Lung (tissue), 12 donors: ENCODE measurements around the gene RAB11FIP3. TPM values are rescaled to one million over a fixed set of nuclear protein-coding genes. Genes with fewer than 3 reads are reported as not detected.

Source experiments
- ATAC-seq: fragments of 200-7000 bp; cut with Tn5 transposase; one replicate; pipeline ENCODE4 v1.9.1; 2020; ENCODE audit warnings: moderate number of reproducible peaks; ENCODE audit not compliant: insufficient read depth, low FRiP score
- DNase-seq, 3 donors: peaks; one replicate each; pipeline ENCODE4 v3.0.0-alpha.2; 2013 to 2017
- H3K27ac ChIP-seq, 2 donors: one replicate each; pipeline ENCODE4 v1.5.1; 2013; ENCODE audit warnings: mild to moderate bottlenecking in 2 of 2, moderate library complexity in 2 of 2, control low read depth in 1 of 2, inconsistent platforms in 1 of 2, low read depth in 1 of 2, low read length in 1 of 2
- H3K27me3 ChIP-seq, 3 donors: one replicate each; pipeline ENCODE4 v1.5.1; 2013; ENCODE audit warnings: low read length in 2 of 3; ENCODE audit not compliant: control insufficient read depth in 3 of 3, insufficient read depth in 3 of 3
- H3K36me3 ChIP-seq, 4 donors: one replicate each; pipeline ENCODE4 v1.5.1; 2013; ENCODE audit warnings: low read length in 4 of 4, mild to moderate bottlenecking in 1 of 4, moderate library complexity in 1 of 4; ENCODE audit not compliant: control insufficient read depth in 4 of 4, insufficient read depth in 4 of 4
- H3K4me1 ChIP-seq, 5 donors: one replicate each; pipeline ENCODE4 v1.5.1; 2013; ENCODE audit warnings: low read length in 5 of 5, mild to moderate bottlenecking in 2 of 5, moderate library complexity in 1 of 5; ENCODE audit not compliant: control insufficient read depth in 5 of 5, insufficient read depth in 5 of 5
- H3K4me3 ChIP-seq: one replicate; pipeline ENCODE4 v1.5.1; 2013; ENCODE audit warnings: mild to moderate bottlenecking, control low read depth, moderate library complexity
- H3K9ac ChIP-seq, 2 donors: one replicate each; pipeline ENCODE4 v1.5.1; 2013; ENCODE audit warnings: low read length in 2 of 2, control low read depth in 1 of 2; ENCODE audit not compliant: insufficient read depth in 1 of 2
- H3K9me3 ChIP-seq, 4 donors: one replicate each; pipeline ENCODE4 v1.5.1; 2013; ENCODE audit warnings: low read length in 3 of 4, mild to moderate bottlenecking in 1 of 4, moderate library complexity in 1 of 4; ENCODE audit not compliant: control insufficient read depth in 4 of 4, insufficient read depth in 3 of 4
- CTCF ChIP-seq: IDR thresholded peaks from 2 replicates; pipeline ENCODE4 v1.5.1; 2012; ENCODE audit warnings: mild to moderate bottlenecking; ENCODE audit errors: control extremely low read depth, extremely low read depth
- WGBS, 2 donors: extraction: QIAGEN DNeasy Blood & Tissue Kit; methylation state at CpG; one replicate each; pipeline ENCODE4 v1.1.7; 2013; 5-methylcytosine and 5-hydroxymethylcytosine counted together
- polyA plus RNA-seq, 2 donors: library from polyadenylated mRNA; stranded (reverse); fragments of 200-250 nt; gene quantifications; one replicate each; pipeline ENCODE4 v1.2.1, GENCODE V29; 2013
- total RNA-seq, 2 donors: library from RNA; depleted of rRNA in 1 of 2; stranded (reverse); fragments of >200 nt in 1 of 2; gene quantifications; one replicate each; pipeline ENCODE4 v1.2.1, GENCODE V29; 2014 to 2021
- donor health status: control.
- donor health status: control.
- donor health status: Bipolar disorder and iron deficiency.
- donor health status: healthy.
- donor health status: DM: yes; HTN: yes; CAD: no.

The RAB11FIP3 gene
- total and polyA plus RNA-seq, 4 donors, result 20.7 to 38.3 (median 21.5) TPM

GRCh38 chr16:523097-523741 lies 97.8 kb downstream of the RAB11FIP3 start:
- ATAC-seq (no peak), DNase-seq (no peak)
- H3K4me1 ChIP-seq, result peaks cover 0 to 15% (median 11%) of the 10 kb centered on the region in 5 donors
- no peaks in the 10 kb centered on the region for H3K9me3 ChIP-seq
- no peak overlapping the region for H3K4me3 ChIP-seq
- H3K9ac ChIP-seq, result no peak overlapping the region
- H3K27me3 ChIP-seq, result no peaks in the 10 kb centered on the region
- no peak for TF ChIP-seq CTCF
- WGBS, 2 donors, result 94 to 95% methylated on average over 22 of the region's 22 CpGs
- no peak overlapping the region for H3K27ac ChIP-seq
- peaks cover 0 to 23% (median 11%) of the 10 kb centered on the region in 4 donors for H3K36me3 ChIP-seq

GRCh38 chr16:524274-525040 lies 99.0 kb downstream of the RAB11FIP3 start:
- no peak overlapping the region for H3K4me3 ChIP-seq
- no peaks in the 10 kb centered on the region for H3K27me3 ChIP-seq
- DNase-seq, result no peak
- no peak overlapping the region for H3K27ac ChIP-seq
- TF ChIP-seq CTCF, result no peak
- WGBS, 2 donors, result 81 to 89% methylated on average over 24 of the region's 24 CpGs
- peaks cover 0 to 14% (median 8%) of the 10 kb centered on the region in 4 donors for H3K36me3 ChIP-seq
- H3K4me1 ChIP-seq, result peaks cover 0 to 25% (median 18%) of the 10 kb centered on the region in 5 donors
- ATAC-seq, result no peak
- no peaks in the 10 kb centered on the region for H3K9me3 ChIP-seq
- H3K9ac ChIP-seq, result no peak overlapping the region

GRCh38 chr16:525123-525519 lies 99.7 kb downstream of the RAB11FIP3 start:
- ATAC-seq, result no peak
- no peak overlapping the region for H3K27ac ChIP-seq
- DNase-seq, result no peak
- WGBS, 2 donors, result 94% methylated on average over 8 of the region's 8 CpGs
- peaks cover 0 to 30% (median 22%) of the 10 kb centered on the region in 5 donors for H3K4me1 ChIP-seq
- peaks cover 0 to 8% (median 6%) of the 10 kb centered on the region in 4 donors for H3K36me3 ChIP-seq
- no peak for TF ChIP-seq CTCF
- H3K27me3 ChIP-seq, result no peaks in the 10 kb centered on the region
- H3K9ac ChIP-seq, result no peak overlapping the region
- H3K4me3 ChIP-seq, result no peak overlapping the region
- H3K9me3 ChIP-seq, result no peaks in the 10 kb centered on the region
